ENCODE data around the gene AHRR.

GRCh38 chr5:469752-470483 is 148.4 kb downstream of the AHRR start:
- TF ChIP-seq CTCF (conservative IDR thresholded peaks at IDR 0.05; ENCODE audit: low read depth in 2 of 2): no peak
- no peak for TF ChIP-seq EZH2phosphoT487 (IDR thresholded peaks at IDR 0.05; ENCODE audit: unreplicated experiment)
- TF ChIP-seq POLR2AphosphoS5 (IDR thresholded peaks at IDR 0.05; ENCODE audit: low read depth): no peak
- TF ChIP-seq EZH2 (IDR thresholded peaks at IDR 0.05; ENCODE audit: low read depth, unreplicated experiment): no peak
- no peak for TF ChIP-seq JUNB (IDR thresholded peaks at IDR 0.05; ENCODE audit: unreplicated experiment)
- no peak for TF ChIP-seq CREB1 (CRISPR knock-in tag; IDR thresholded peaks at IDR 0.05; ENCODE audit: low read depth)
- no peak for TF ChIP-seq ZNF331 (CRISPR knock-in tag; IDR thresholded peaks at IDR 0.05; ENCODE audit: low read depth)
- TF ChIP-seq REST (IDR thresholded peaks at IDR 0.05; ENCODE audit: unreplicated experiment): no peak
- no peak for TF ChIP-seq NANOG (IDR thresholded peaks at IDR 0.05; ENCODE audit: borderline replicate concordance)
